ENCODE data around the gene HASPIN.

HASPIN gene

DNA sequence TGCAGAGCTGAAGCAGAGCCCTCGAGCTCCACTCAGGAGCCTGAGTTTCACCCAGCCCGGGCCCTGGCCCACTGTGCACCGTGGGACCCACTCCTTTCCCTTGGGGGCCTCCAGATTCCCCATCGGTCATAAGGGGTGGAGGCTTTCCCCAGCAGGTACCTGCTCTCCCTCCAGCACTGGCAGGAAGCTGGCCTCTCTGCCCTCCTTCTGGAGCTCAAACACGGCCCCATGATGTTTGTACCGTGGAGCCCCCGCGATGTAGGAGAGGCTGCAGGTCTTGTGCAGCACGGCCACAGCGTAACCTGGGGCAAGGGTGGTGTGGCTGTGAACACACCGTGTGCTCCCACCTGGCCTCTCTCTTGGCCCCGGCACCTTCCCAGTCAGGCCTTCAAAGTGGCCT is 29.9 kb downstream of the HASPIN start:
- Histone ChIP-seq H2AK5ac (ENCODE audit: low read length) (peak overlapping the region; percentile 18), H3K4me1 (ENCODE audit: control insufficient read depth in 1 of 2, insufficient read depth in 2 of 2, low read length in 2 of 2) (peaks cover 4 to 6% of the 10 kb centered on the region in 2 experiments), H3K23ac (ENCODE audit: low read length) (no peak overlapping the region), H4K91ac (ENCODE audit: low read depth, low read length) (no peak overlapping the region), H2BK5ac (ENCODE audit: low read depth, low read length, poor library complexity) (no peak overlapping the region), H4K12ac (ENCODE audit: low read depth, low read length) (peak overlapping the region; percentile 77), H3K4me2 (ENCODE audit: low read length) (no peak overlapping the region), H3K27me3 (ENCODE audit: insufficient read depth, low read length) (no peaks in the 10 kb centered on the region), H2BK120ac (ENCODE audit: insufficient read depth, low read length, poor library complexity) (no peak overlapping the region), H3K9ac (ENCODE audit: low read length) (no peak overlapping the region), H2AFZ (ENCODE audit: insufficient read depth, low read length, poor library complexity) (peak overlapping the region; percentile 45), H3K4ac (ENCODE audit: low read depth, low read length) (no peak overlapping the region), H3K18ac (ENCODE audit: low read length) (no peak overlapping the region), H2BK12ac (ENCODE audit: low read length) (peak overlapping the region; percentile 5), H3K9me3 (ENCODE audit: insufficient read depth, low read depth, low read length) (peaks cover 1% of the 10 kb centered on the region), H3K4me3 (ENCODE audit: low read depth, low read length) (no peak overlapping the region), H3K36me3 (ENCODE audit: control insufficient read depth in 1 of 2, insufficient read depth in 2 of 2, low read length in 2 of 2) (no peaks in the 10 kb centered on the region), H3K27ac (ENCODE audit: low read depth, low read length) (no peak overlapping the region), H3K79me2 (ENCODE audit: control insufficient read depth, insufficient read depth, low read length, poor library complexity) (peaks cover 3% of the 10 kb centered on the region), H3K79me1 (ENCODE audit: low read length) (peaks cover 3% of the 10 kb centered on the region), H4K8ac (ENCODE audit: low read depth, low read length) (peak overlapping the region; percentile 33), H3K14ac (ENCODE audit: low read length) (no peak overlapping the region)
- DNase-seq: no peak
- WGBS (ENCODE audit: extremely low coverage, insufficient coverage, insufficient read length): no CpG with 5 or more reads among the region's 12 CpGs

DNA sequence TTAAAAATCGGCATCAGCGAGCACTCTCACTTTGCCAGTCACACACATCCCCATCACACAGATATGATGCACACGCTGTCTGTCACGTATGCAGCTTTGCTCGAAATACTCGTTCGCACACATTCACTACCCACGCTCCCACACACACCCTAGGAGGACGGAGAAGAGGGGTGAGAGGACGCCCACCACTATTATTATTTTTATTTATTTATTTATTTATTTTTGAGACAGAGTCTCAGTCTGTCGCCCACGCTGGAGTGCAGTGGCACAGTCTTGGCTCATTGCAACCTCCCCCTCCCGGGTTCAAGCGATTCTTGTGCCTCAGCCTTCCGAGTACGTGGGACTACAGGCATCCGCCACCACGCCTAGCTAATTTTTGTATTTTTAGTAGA is 30.4 kb downstream of the HASPIN start:
- Histone ChIP-seq H4K12ac (ENCODE audit: low read depth, low read length) (no peak overlapping the region), H3K27me3 (ENCODE audit: insufficient read depth, low read length) (no peaks in the 10 kb centered on the region), H3K27ac (ENCODE audit: low read depth, low read length) (no peak overlapping the region), H3K9ac (ENCODE audit: low read length) (no peak overlapping the region), H3K9me3 (ENCODE audit: insufficient read depth, low read depth, low read length) (peaks cover 1% of the 10 kb centered on the region), H4K91ac (ENCODE audit: low read depth, low read length) (peak overlapping the region; percentile 21), H2BK12ac (ENCODE audit: low read length) (no peak overlapping the region), H3K4me2 (ENCODE audit: low read length) (no peak overlapping the region), H3K23ac (ENCODE audit: low read length) (no peak overlapping the region), H2AK5ac (ENCODE audit: low read length) (no peak overlapping the region), H3K14ac (ENCODE audit: low read length) (no peak overlapping the region), H3K4me3 (ENCODE audit: low read depth, low read length) (no peak overlapping the region), H3K36me3 (ENCODE audit: control insufficient read depth in 1 of 2, insufficient read depth in 2 of 2, low read length in 2 of 2) (no peaks in the 10 kb centered on the region), H4K8ac (ENCODE audit: low read depth, low read length) (peak overlapping the region; percentile 61), H3K79me2 (ENCODE audit: control insufficient read depth, insufficient read depth, low read length, poor library complexity) (peaks cover 3% of the 10 kb centered on the region), H2AFZ (ENCODE audit: insufficient read depth, low read length, poor library complexity) (peak overlapping the region; percentile 45), H2BK120ac (ENCODE audit: insufficient read depth, low read length, poor library complexity) (no peak overlapping the region), H3K18ac (ENCODE audit: low read length) (no peak overlapping the region), H2BK5ac (ENCODE audit: low read depth, low read length, poor library complexity) (no peak overlapping the region), H3K4ac (ENCODE audit: low read depth, low read length) (no peak overlapping the region), H3K4me1 (ENCODE audit: control insufficient read depth in 1 of 2, insufficient read depth in 2 of 2, low read length in 2 of 2) (peaks cover 4 to 6% of the 10 kb centered on the region in 2 experiments), H3K79me1 (ENCODE audit: low read length) (peaks cover 3% of the 10 kb centered on the region)
- no CpG with 5 or more reads among the region's 18 CpGs for WGBS (ENCODE audit: extremely low coverage, insufficient coverage, insufficient read length)
- DNase-seq: peak in 1 of 2 donors; percentile 54

- no peak overlapping the region for H2BK5ac ChIP-seq (ENCODE audit: low read depth, low read length, poor library complexity)
- no peak overlapping the region for H2BK12ac ChIP-seq (ENCODE audit: low read length)
- H4K12ac ChIP-seq (ENCODE audit: low read depth, low read length): peak overlapping the region; percentile 97
- H2AK5ac ChIP-seq (ENCODE audit: low read length): no peak overlapping the region
- peak; percentile 98 to 99 for DNase-seq
- peak overlapping the region; percentile 100 for H2AFZ ChIP-seq (ENCODE audit: insufficient read depth, low read length, poor library complexity)
- peak overlapping the region; percentile 95 for H4K8ac ChIP-seq (ENCODE audit: low read depth, low read length)
- H3K9ac ChIP-seq (ENCODE audit: low read length): peak overlapping the region; percentile 2
- H3K27me3 ChIP-seq (ENCODE audit: insufficient read depth, low read length): no peaks in the 10 kb centered on the region
- H3K36me3 ChIP-seq (ENCODE audit: control insufficient read depth in 1 of 2, insufficient read depth in 2 of 2, low read length in 2 of 2): no peaks in the 10 kb centered on the region
- no CpG with 5 or more reads among the region's 56 CpGs for WGBS (ENCODE audit: extremely low coverage, insufficient coverage, insufficient read length)
- peak overlapping the region; percentile 86 for H4K91ac ChIP-seq (ENCODE audit: low read depth, low read length)
- peak overlapping the region; percentile 59 for H2BK120ac ChIP-seq (ENCODE audit: insufficient read depth, low read length, poor library complexity)
- H3K79me1 ChIP-seq (ENCODE audit: low read length): peaks cover 3% of the 10 kb centered on the region
- peak overlapping the region; percentile 46 for H3K14ac ChIP-seq (ENCODE audit: low read length)
- peak overlapping the region; percentile 82 for H3K4me2 ChIP-seq (ENCODE audit: low read length)
- peak overlapping the region; percentile 35 for H3K4ac ChIP-seq (ENCODE audit: low read depth, low read length)
- H3K4me1 ChIP-seq (ENCODE audit: control insufficient read depth in 1 of 2, insufficient read depth in 2 of 2, low read length in 2 of 2): peaks cover 4 to 6% of the 10 kb centered on the region in 2 experiments
- peaks cover 1% of the 10 kb centered on the region for H3K9me3 ChIP-seq (ENCODE audit: insufficient read depth, low read depth, low read length)
- peak overlapping the region; percentile 66 for H3K4me3 ChIP-seq (ENCODE audit: low read depth, low read length)
- peak overlapping the region; percentile 7 for H3K27ac ChIP-seq (ENCODE audit: low read depth, low read length)
- H3K23ac ChIP-seq (ENCODE audit: low read length): no peak overlapping the region
- peaks cover 3% of the 10 kb centered on the region for H3K79me2 ChIP-seq (ENCODE audit: control insufficient read depth, insufficient read depth, low read length, poor library complexity)
- peak overlapping the region; percentile 53 for H3K18ac ChIP-seq (ENCODE audit: low read length)
Measured at GRCh38 chr17:3754458-3755334, 31.0 kb downstream of the HASPIN start.

DNA sequence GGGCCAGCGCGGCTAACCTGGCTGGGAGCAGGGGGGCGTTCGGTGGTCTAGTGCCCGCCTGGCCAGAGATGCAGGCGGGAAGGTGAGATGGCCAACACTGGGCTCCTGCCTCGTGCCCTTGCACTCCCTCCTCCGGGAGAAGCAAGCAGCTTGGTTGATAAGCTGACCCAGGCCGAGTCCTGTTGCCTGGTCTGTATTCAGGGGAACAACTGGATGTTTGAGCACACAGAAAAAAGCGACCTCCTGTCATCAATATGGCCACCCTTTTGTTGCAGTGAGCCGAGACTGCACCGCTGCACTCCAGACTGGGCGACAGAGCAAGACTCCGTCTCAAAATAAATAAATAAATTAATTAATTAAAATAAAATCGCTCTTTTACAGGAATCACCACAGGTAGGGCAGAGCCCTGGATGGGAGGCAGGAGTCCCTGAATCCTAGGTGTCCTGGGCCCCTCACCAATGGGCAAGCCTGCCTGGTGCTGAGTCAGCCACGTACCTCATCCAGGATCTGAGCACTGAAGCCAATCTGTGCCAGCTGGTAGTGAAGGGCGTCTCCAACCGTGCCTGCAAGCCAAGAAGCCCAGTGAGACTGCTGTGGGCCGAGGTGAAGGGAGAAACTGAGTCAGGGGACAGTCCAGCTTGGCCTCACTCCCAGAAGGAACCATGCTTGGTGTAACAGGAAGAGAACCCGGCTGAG is 31.8 kb downstream of the HASPIN start:
- H3K4me3 ChIP-seq (ENCODE audit: low read depth, low read length): peak overlapping the region; percentile 66

More for the DNA sequence above, 31.8 kb downstream of the HASPIN start:
- Histone ChIP-seq H4K12ac (ENCODE audit: low read depth, low read length) (peak overlapping the region; percentile 97), H2BK120ac (ENCODE audit: insufficient read depth, low read length, poor library complexity) (peak overlapping the region; percentile 59), H3K9ac (ENCODE audit: low read length) (peak overlapping the region; percentile 2), H4K91ac (ENCODE audit: low read depth, low read length) (peak overlapping the region; percentile 86), H2AK5ac (ENCODE audit: low read length) (peak overlapping the region; percentile 95), H2AFZ (ENCODE audit: insufficient read depth, low read length, poor library complexity) (peak overlapping the region; percentile 100), H3K79me1 (ENCODE audit: low read length) (peaks cover 3% of the 10 kb centered on the region), H3K4ac (ENCODE audit: low read depth, low read length) (peak overlapping the region; percentile 35), H3K4me2 (ENCODE audit: low read length) (peak overlapping the region; percentile 82), H2BK5ac (ENCODE audit: low read depth, low read length, poor library complexity) (peak overlapping the region; percentile 31), H3K79me2 (ENCODE audit: control insufficient read depth, insufficient read depth, low read length, poor library complexity) (peaks cover 3% of the 10 kb centered on the region), H4K8ac (ENCODE audit: low read depth, low read length) (peak overlapping the region; percentile 95), H3K4me1 (ENCODE audit: control insufficient read depth in 1 of 2, insufficient read depth in 2 of 2, low read length in 2 of 2) (peaks cover 4 to 6% of the 10 kb centered on the region in 2 experiments), H3K36me3 (ENCODE audit: control insufficient read depth in 1 of 2, insufficient read depth in 2 of 2, low read length in 2 of 2) (no peaks in the 10 kb centered on the region), H3K9me3 (ENCODE audit: insufficient read depth, low read depth, low read length) (peaks cover 3% of the 10 kb centered on the region), H3K27ac (ENCODE audit: low read depth, low read length) (peak overlapping the region; percentile 7), H3K18ac (ENCODE audit: low read length) (peak overlapping the region; percentile 53), H3K14ac (ENCODE audit: low read length) (peak overlapping the region; percentile 46), H2BK12ac (ENCODE audit: low read length) (no peak overlapping the region), H3K23ac (ENCODE audit: low read length) (no peak overlapping the region), H3K27me3 (ENCODE audit: insufficient read depth, low read length) (no peaks in the 10 kb centered on the region)
- no CpG with 5 or more reads among the region's 20 CpGs for WGBS (ENCODE audit: extremely low coverage, insufficient coverage, insufficient read length)
- DNase-seq: no peak

Measured in trophoblast cell (in vitro differentiated cells and primary cell).